GM21390 (cell line): ENCODE data around the gene SLC29A1.
"Not testable (repeated sequence)": the region's sequence is repeated elsewhere in the genome, so short reads cannot be mapped to it uniquely, and the experiment has no call there.

Experiments used
- ATAC-seq: cut with Tn5 transposase; IDR thresholded peaks from one replicate; pipeline ENCODE4 v1.9.1; 2021; ENCODE audit not compliant: unreplicated experiment

SLC29A1 gene

GRCh38 chr6:44193307-44193910 lies 30.0 kb upstream of the SLC29A1 start:
- ATAC-seq: no peak

GRCh38 chr6:44194326-44194725 lies 29.1 kb upstream of the SLC29A1 start:
- ATAC-seq: no peak

GRCh38 chr6:44196351-44196750 lies 27.0 kb upstream of the SLC29A1 start:
- not testable (repeated sequence) for ATAC-seq

GRCh38 chr6:44198684-44199083 lies 24.7 kb upstream of the SLC29A1 start:
- no peak for ATAC-seq

GRCh38 chr6:44199883-44200282 lies 23.5 kb upstream of the SLC29A1 start:
- no peak for ATAC-seq

GRCh38 chr6:44201200-44201599 lies 22.2 kb upstream of the SLC29A1 start:
- ATAC-seq: no peak

- no peak for ATAC-seq
Measured at GRCh38 chr6:44201638-44202303, 21.6 kb upstream of the SLC29A1 start.

GRCh38 chr6:44202332-44202971 lies 20.9 kb upstream of the SLC29A1 start:
- ATAC-seq: no peak

GRCh38 chr6:44202972-44203750 lies 20.2 kb upstream of the SLC29A1 start:
- ATAC-seq: no peak

GRCh38 chr6:44203955-44204354 lies 19.4 kb upstream of the SLC29A1 start:
- ATAC-seq: no peak

GRCh38 chr6:44207966-44208365 lies 15.4 kb upstream of the SLC29A1 start:
- ATAC-seq: no peak

- ATAC-seq: no peak
Measured at GRCh38 chr6:44211284-44211683, 12.1 kb upstream of the SLC29A1 start.

- no peak for ATAC-seq
Measured at GRCh38 chr6:44214307-44214706, 9.1 kb upstream of the SLC29A1 start.

- ATAC-seq: no peak
Measured at GRCh38 chr6:44216677-44217331, 6.6 kb upstream of the SLC29A1 start, which contains the start of gene MYMX. Gene MYMX, plus strand, starts transcription at chr6:44216926. Its CDS starts 546 bp downstream, at chr6:44217472.

GRCh38 chr6:44217332-44218143 lies 5.9 kb upstream of the SLC29A1 start:
- ATAC-seq: no peak

- peak; percentile 49 for ATAC-seq
Measured at GRCh38 chr6:44219053-44219814, 4.2 kb upstream of the SLC29A1 start.

GRCh38 chr6:44219815-44220784 lies 3.3 kb upstream of the SLC29A1 start:
- no peak for ATAC-seq

GRCh38 chr6:44220913-44221290 lies 2.5 kb upstream of the SLC29A1 start:
- ATAC-seq: no peak
